ENCODE measurements around the gene YPEL2. TPM values are rescaled to one million over a fixed set of nuclear protein-coding genes. Genes with fewer than 3 reads are reported as not detected.

YPEL2 gene
- total RNA-seq, 1 donor from 2014 or later: 55.1 TPM

- intact Hi-C loops (cut with DNase I): loop anchor here (5.0 kb wide), 1 partner anchor 114 kb away; no protein-coding TSS in a partner anchor
- no peak for DNase-seq (ENCODE audit: low spot score)
Observed at GRCh38 chr17:59328601-59329000, 2.9 kb upstream of the YPEL2 start.

GRCh38 chr17:59329176-59330052 is 2.0 kb upstream of the YPEL2 start:
- DNase-seq (ENCODE audit: low spot score) (peak; percentile 74), ATAC-seq (peak; percentile 76)
- intact Hi-C loops (cut with DNase I): loop anchor here (5.0 kb wide), 2 partner anchors 103 to 113 kb away; no protein-coding TSS in a partner anchor

More at GRCh38 chr17:59328601-59329000, 2.9 kb upstream of the YPEL2 start:
- no peak for ATAC-seq

GRCh38 chr17:59330053-59330942 is 1.2 kb upstream of the YPEL2 start:
- peak; percentile 41 for ATAC-seq

GRCh38 chr17:59331929-59332748 is 684 bp downstream of the YPEL2 start:
- DNase-seq (ENCODE audit: low spot score) (peak; percentile 79), ATAC-seq (peak; percentile 57)
- intact Hi-C loops (cut with DNase I): loop anchor here (5.0 kb wide), 1 partner anchor 100 kb away; no protein-coding TSS in a partner anchor

More at GRCh38 chr17:59330053-59330942, 1.2 kb upstream of the YPEL2 start:
- intact Hi-C loops (cut with DNase I): loop anchor here (5.0 kb wide), 1 partner anchor 102 kb away; no protein-coding TSS in a partner anchor
- peak; percentile 69 for DNase-seq (ENCODE audit: low spot score)

GRCh38 chr17:59332749-59333377 is 1.4 kb downstream of the YPEL2 start:
- intact Hi-C loops (cut with DNase I): loop anchor here (5.0 kb wide), 1 partner anchor 99 kb away; no protein-coding TSS in a partner anchor
- peak; percentile 27 for ATAC-seq

GRCh38 chr17:59333836-59334235 is 2.4 kb downstream of the YPEL2 start:
- no peak for ATAC-seq
- DNase-seq (ENCODE audit: low spot score): no peak
- intact Hi-C loops (cut with DNase I): loop anchor here (5.0 kb wide), 1 partner anchor 98 kb away; no protein-coding TSS in a partner anchor

More at GRCh38 chr17:59332749-59333377, 1.4 kb downstream of the YPEL2 start:
- no peak for DNase-seq (ENCODE audit: low spot score)

- no peak for DNase-seq (ENCODE audit: low spot score)
- intact Hi-C loops (cut with DNase I): no loop called here
Observed at GRCh38 chr17:59335685-59336084, 4.2 kb downstream of the YPEL2 start.

GRCh38 chr17:59337741-59338299 is 6.4 kb downstream of the YPEL2 start:
- intact Hi-C loops (cut with DNase I): no loop called here
- ATAC-seq (no peak), DNase-seq (ENCODE audit: low spot score) (no peak)

More at GRCh38 chr17:59335685-59336084, 4.2 kb downstream of the YPEL2 start:
- ATAC-seq: no peak

GRCh38 chr17:59338498-59338897 is 7.0 kb downstream of the YPEL2 start:
- no peak for DNase-seq (ENCODE audit: low spot score)
- no peak for ATAC-seq
- intact Hi-C loops (cut with DNase I): no loop called here

GRCh38 chr17:59341922-59342321 is 10.5 kb downstream of the YPEL2 start:
- DNase-seq (ENCODE audit: low spot score): no peak
- intact Hi-C loops (cut with DNase I): no loop called here
- ATAC-seq: no peak

- ATAC-seq (no peak), DNase-seq (ENCODE audit: low spot score) (no peak)
- intact Hi-C loops (cut with DNase I): no loop called here
Observed at GRCh38 chr17:59342681-59343131, 11.3 kb downstream of the YPEL2 start.

- ATAC-seq (no peak), DNase-seq (ENCODE audit: low spot score) (no peak)
- intact Hi-C loops (cut with DNase I): no loop called here
Observed at GRCh38 chr17:59345476-59345875, 14.0 kb downstream of the YPEL2 start.

- intact Hi-C loops (cut with DNase I): no loop called here
- no peak for DNase-seq (ENCODE audit: low spot score)
- ATAC-seq: no peak
Observed at GRCh38 chr17:59346341-59346740, 14.9 kb downstream of the YPEL2 start.

GRCh38 chr17:59346876-59347407 is 15.5 kb downstream of the YPEL2 start:
- DNase-seq (ENCODE audit: low spot score) (no peak), ATAC-seq (no peak)
- intact Hi-C loops (cut with DNase I): no loop called here

GRCh38 chr17:59347975-59348391 is 16.5 kb downstream of the YPEL2 start:
- DNase-seq (ENCODE audit: low spot score) (no peak), ATAC-seq (peak; percentile 35)
- intact Hi-C loops (cut with DNase I): no loop called here

GRCh38 chr17:59349178-59349577 is 17.7 kb downstream of the YPEL2 start:
- ATAC-seq: no peak
- intact Hi-C loops (cut with DNase I): no loop called here
- no peak for DNase-seq (ENCODE audit: low spot score)

GRCh38 chr17:59353106-59353854 is 21.8 kb downstream of the YPEL2 start:
- intact Hi-C loops (cut with DNase I): no loop called here
- no peak for ATAC-seq
- DNase-seq (ENCODE audit: low spot score): no peak
